ENCODE results near the gene SCYL1. TPM values are rescaled to one million over a fixed set of nuclear protein-coding genes. Genes with fewer than 3 reads are reported as not detected.
"Not testable (repeated sequence)": the region's sequence is repeated elsewhere in the genome, so short reads cannot be mapped to it uniquely, and the experiment has no call there.

SCYL1 gene
- total RNA-seq, 1 experiment from 2014 or later, result 34.5 TPM

GRCh38 chr11:65505466-65506289 is 19.2 kb upstream of the SCYL1 start:
- DNase-seq (ENCODE audit: low spot score), result no peak

- DNase-seq (ENCODE audit: low spot score), result no peak
Measured at GRCh38 chr11:65506290-65506771, 18.6 kb upstream of the SCYL1 start.

- DNase-seq (ENCODE audit: low spot score), result peak; percentile 83
Measured at GRCh38 chr11:65506772-65507505, 17.9 kb upstream of the SCYL1 start.

- DNase-seq (ENCODE audit: low spot score), result not testable (repeated sequence)
Measured at GRCh38 chr11:65512311-65512710, 12.6 kb upstream of the SCYL1 start.

GRCh38 chr11:65516135-65516968 is 8.5 kb upstream of the SCYL1 start:
- no peak for DNase-seq (ENCODE audit: low spot score)

GRCh38 chr11:65518941-65519549 is 5.8 kb upstream of the SCYL1 start:
- not testable (repeated sequence) for DNase-seq (ENCODE audit: low spot score)

- not testable (repeated sequence) for DNase-seq (ENCODE audit: low spot score)
Measured at GRCh38 chr11:65521777-65522521, 2.9 kb upstream of the SCYL1 start.

GRCh38 chr11:65522718-65523630 is 1.9 kb upstream of the SCYL1 start:
- DNase-seq (ENCODE audit: low spot score), result not testable (repeated sequence)

GRCh38 chr11:65523631-65523968 is 1.3 kb upstream of the SCYL1 start:
- not testable (repeated sequence) for DNase-seq (ENCODE audit: low spot score)

- DNase-seq (ENCODE audit: low spot score), result no peak
Measured at GRCh38 chr11:65524014-65524740, 706 bp upstream of the SCYL1 start.

- DNase-seq (ENCODE audit: low spot score), result no peak
Measured at GRCh38 chr11:65525546-65526480, 930 bp downstream of the SCYL1 start.

- no peak for DNase-seq (ENCODE audit: low spot score)
Measured at GRCh38 chr11:65526744-65527143, 1.9 kb downstream of the SCYL1 start.

- DNase-seq (ENCODE audit: low spot score), result no peak
Measured at GRCh38 chr11:65528819-65529350, 4.0 kb downstream of the SCYL1 start.

- no peak for DNase-seq (ENCODE audit: low spot score)
Measured at GRCh38 chr11:65529475-65530156, 4.7 kb downstream of the SCYL1 start.

- no peak for DNase-seq (ENCODE audit: low spot score)
Measured at GRCh38 chr11:65530157-65530496, 5.2 kb downstream of the SCYL1 start.

GRCh38 chr11:65532388-65533064 is 7.6 kb downstream of the SCYL1 start:
- no peak for DNase-seq (ENCODE audit: low spot score)

GRCh38 chr11:65535102-65535501 is 10.2 kb downstream of the SCYL1 start:
- no peak for DNase-seq (ENCODE audit: low spot score)
